Medulla oblongata (tissue), 1 donor: ENCODE measurements around the gene CDH20.

Experiments used
- DNase-seq: peaks from one replicate; pipeline ENCODE4 v3.0.0-alpha.2; 2015; ENCODE audit errors: extremely low spot score

Gene CDH20

GRCh38 chr18:61531182-61531581 is 198.0 kb downstream of the CDH20 start:
- DNase-seq = peak; percentile 89

- no peak for DNase-seq
Measured at GRCh38 chr18:61531891-61532290, 198.7 kb downstream of the CDH20 start.

GRCh38 chr18:61535401-61535800 is 202.2 kb downstream of the CDH20 start:
- no peak for DNase-seq

DNA sequence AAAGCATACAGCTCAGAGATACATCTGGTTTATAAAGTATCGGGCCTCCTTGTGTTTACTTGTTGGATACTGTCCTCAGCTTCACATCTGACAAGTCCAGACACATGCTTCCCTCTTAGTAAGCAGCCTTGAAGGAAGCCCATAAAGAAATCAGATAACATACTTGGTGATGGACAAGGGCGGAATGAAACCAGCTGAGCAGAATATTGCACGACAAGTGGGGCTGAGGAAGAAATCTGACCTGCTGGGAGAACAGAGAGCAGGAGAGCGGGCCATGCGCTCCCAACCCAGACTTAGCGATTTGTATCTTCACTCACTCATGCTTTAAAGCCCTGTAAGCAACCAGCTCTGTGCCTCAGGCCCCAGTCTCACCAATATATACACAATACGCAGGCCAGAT is 208.4 kb downstream of the CDH20 start:
- no peak for DNase-seq

DNA sequence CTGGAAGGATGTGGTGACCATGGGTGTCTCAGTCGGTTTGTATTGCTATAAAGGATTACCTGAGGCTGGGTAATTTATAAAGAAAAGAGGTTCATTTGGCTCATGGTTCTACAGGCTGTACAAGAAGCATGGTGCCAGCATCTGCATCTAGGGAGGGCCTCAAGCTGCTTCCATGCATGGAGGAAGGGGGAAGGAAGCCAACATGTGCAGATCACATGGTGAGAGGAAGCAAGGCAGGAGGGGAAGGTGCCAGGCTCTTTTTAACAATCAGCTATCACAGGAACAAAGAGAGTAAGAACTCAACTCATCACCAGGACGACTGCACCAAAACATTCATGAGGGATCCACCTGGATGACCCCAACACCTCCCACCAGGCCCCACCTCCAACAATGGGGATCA is 209.4 kb downstream of the CDH20 start:
- no peak for DNase-seq

DNA sequence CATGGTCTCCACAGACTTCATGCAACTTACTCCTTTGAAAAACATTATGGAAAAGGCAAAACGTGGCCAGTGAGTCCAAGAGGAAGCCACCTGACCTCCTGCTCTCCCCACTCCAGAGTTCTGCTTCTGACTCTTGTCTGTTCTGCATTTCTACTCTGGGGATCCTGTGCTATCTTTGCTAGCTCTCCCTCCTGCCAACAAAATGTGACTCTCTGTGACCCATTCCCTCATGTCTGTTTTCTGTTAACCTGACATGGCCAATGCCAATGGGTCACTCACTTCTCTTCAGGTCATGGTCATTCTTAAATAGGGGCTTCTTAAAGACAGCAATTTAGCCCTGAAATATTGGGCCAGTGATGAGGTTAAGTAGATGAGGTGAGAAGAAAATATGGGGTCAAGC is 210.3 kb downstream of the CDH20 start:
- DNase-seq = no peak

DNA sequence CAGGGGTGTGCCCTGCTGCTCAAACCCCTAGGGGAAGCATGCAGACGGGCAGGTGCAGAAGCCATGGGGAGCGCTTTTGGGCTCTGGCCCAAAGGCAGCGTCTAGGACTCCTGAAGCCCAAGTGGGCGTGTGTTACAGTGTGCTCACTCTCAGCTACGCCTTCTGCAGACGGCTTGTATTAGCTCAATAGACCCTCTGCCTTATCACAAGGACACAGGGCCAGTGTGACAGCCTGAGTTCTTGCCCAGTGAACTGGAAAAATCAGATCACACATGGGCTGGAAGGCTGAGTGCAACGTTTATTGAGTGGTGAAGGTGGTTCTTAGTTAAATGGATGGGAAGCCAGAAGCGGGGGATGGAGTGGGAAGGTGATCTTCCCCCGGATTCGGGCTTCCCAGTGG is 210.9 kb downstream of the CDH20 start:
- no peak for DNase-seq

- no peak for DNase-seq
Measured at GRCh38 chr18:61545281-61546245, 212.3 kb downstream of the CDH20 start.

GRCh38 chr18:61546590-61546989 is 213.4 kb downstream of the CDH20 start:
- no peak for DNase-seq

DNA sequence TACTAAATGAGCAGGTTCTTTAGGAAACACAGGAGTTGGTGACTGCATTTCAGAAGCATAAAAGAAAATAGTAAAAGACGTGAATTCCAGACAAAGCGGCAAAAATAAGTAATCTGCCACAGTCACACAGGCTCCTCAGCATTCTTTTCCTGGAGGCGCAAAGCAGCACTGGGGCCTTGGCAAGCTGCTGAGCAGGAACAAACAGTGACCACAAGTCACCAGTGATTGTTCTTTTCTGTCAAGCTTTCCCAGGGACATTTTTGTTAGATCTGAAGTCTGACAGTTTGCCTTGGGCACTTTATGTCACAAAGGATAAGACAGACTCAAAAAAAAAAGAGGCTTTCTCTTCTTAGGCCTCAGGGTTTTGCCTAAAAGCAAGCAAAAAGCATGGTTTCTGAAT is 216.2 kb downstream of the CDH20 start:
- DNase-seq = peak; percentile 27

DNA sequence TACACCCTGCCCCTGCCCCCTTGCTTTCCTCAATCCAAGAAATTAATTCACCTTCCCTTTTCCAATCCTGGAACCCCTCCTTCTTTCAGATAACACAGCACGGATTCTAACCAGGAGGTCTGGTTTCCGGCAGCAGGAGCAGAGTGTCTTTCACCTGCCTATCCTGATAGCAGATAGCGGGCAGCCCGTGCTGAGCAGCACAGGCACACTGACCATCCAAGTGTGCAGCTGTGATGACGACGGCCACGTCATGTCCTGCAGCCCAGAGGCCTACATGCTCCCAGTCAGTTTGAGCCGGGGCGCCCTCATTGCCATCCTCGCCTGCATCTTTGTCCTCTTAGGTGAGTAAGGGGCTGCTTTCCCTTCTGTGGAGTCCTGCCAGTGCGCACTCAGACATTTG is 216.7 kb downstream of the CDH20 start:
- DNase-seq = no peak

DNA sequence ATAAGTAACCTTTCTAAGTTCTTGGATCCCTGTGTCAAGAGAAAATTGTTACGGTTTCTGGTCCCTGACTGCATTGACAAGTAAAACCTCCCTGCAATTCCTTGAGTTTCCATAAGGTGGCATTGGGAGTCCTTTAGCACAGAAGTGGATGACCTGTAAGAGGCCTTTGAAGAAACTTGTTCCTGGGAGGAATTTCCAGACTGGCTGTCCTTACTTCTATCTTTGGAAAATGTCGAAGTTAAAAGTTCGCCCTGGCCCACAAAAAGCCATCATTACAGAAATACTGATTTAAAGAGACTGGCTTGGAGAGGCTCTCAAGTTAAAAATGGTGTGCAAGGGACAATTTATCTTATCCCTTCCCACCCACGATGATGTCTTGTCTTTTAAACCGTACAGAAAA is 218.4 kb downstream of the CDH20 start:
- peak; percentile 83 for DNase-seq

- no peak for DNase-seq
Measured at GRCh38 chr18:61553045-61553659, 219.9 kb downstream of the CDH20 start.

- DNase-seq = no peak
Measured at GRCh38 chr18:61554117-61554776, 221.0 kb downstream of the CDH20 start.

GRCh38 chr18:61554946-61555361 is 221.7 kb downstream of the CDH20 start:
- DNase-seq = no peak

DNA sequence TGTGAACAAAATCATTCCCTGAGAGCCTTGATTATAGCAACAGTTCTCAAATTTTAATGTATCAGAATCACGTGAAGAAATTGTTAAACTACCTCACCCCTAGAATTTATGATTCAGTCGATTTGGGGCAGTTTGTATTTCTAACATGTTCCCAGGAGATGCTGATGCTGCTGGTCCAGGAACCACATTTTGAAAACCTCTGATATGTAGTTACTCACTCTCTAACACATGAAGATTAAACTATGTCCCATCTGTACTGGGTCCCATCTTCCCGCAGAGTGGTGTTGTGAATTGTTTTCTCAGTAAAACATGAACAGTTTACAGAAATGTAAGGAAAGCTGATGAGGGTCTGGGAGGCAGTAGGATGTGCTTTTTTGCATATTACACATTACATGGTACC is 223.1 kb downstream of the CDH20 start:
- no peak for DNase-seq

GRCh38 chr18:61556862-61557261 is 223.6 kb downstream of the CDH20 start:
- no peak for DNase-seq

GRCh38 chr18:61569176-61569892 is 236.1 kb downstream of the CDH20 start:
- peak; percentile 31 for DNase-seq

- DNase-seq = no peak
Measured at GRCh38 chr18:61570070-61570469, 236.8 kb downstream of the CDH20 start.

DNA sequence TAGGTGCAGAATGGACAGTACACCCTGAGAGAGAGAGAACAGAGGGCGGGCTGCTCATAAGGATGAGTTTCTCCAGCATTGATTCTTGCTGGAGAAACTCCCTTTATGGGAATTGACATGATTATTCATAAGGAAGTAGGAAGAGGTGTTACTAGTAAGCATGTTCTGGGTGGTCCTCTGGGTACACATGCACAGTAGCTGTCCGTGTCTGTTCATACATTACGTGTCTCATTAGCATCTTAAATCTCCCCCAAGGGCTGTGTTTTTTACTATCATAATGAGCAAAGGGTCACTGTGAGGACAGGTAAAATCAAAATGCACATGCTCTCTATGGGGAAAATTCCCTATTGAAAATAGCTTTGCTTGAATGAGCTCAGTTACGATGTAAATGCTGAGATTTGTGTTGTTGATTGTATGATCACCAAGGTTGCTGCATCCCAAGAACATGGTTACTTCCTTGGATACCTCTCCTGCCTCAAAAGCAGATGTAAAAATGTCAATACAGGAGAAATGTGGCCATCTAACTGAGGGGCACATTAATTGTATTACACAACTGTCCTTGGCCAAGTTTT is 238.9 kb downstream of the CDH20 start:
- DNase-seq = no peak

GRCh38 chr18:61572871-61573270 is 239.6 kb downstream of the CDH20 start:
- DNase-seq = no peak

DNA sequence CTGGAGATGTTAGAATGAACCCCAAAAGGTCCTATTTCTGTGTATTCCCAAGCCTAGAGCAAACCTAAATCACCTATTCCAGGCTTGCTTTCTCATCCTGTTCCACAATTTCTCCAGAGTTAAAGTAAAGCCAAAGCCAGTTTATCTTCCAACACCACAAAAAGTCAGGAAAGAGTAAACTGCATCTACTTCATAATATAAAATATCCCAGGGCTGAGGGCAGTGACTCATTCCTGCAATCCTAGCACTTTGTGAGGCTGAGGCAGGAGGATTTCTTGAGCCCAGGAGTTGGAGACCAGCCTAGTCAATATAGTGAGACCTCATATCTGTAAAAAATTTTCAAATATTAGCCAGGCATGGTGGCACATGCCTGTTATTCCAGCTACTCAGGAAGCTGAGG is 241.4 kb downstream of the CDH20 start:
- no peak for DNase-seq
